ENCODE measurements around the gene HDAC2.
A peak's percentile ranks its signal among the peaks of the same experiment; 100 is the strongest.

Gene HDAC2

DNA sequence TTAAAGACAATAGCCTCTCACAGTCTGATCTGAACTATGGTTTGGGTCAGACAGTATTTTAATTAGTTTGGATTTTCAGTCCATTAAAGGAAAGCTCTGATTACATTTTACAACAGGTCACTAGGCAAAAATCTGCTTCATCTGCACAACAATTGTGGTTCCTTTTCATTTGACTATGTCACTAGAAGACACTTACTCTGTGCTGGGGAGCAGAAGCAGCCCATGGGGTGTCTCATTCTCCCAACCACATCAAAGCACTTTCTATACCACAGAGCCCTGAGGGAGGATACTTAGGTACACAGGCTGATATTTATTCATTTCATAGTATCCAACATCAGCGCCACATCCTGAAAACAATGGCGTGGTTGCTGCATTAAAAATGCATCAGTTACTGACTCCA is 36.6 kb upstream of the HDAC2 start:
- Histone ChIP-seq H3K4me2 (ENCODE audit: low read depth, low read length, poor library complexity, severe bottlenecking) (peak overlapping the region; percentile 27), H3F3A (ENCODE audit: low read depth) (no peaks in the 10 kb centered on the region), H3K9me3 (ENCODE audit: insufficient read depth, low read depth, low read length) (no peaks in the 10 kb centered on the region), H3K79me2 (ENCODE audit: insufficient read depth, low read length) (no peaks in the 10 kb centered on the region), H3K27me3 (ENCODE audit: insufficient read depth, low read length, poor library complexity, severe bottlenecking) (no peaks in the 10 kb centered on the region), H3K9ac (ENCODE audit: low read depth, low read length, poor library complexity, severe bottlenecking) (no peak overlapping the region), H3K36me3 (ENCODE audit: insufficient read depth, low read length) (no peaks in the 10 kb centered on the region), H2AFZ (ENCODE audit: low read length) (no peak overlapping the region), H3K9me2 (replicated peaks; ENCODE audit: low read depth, low read length) (no peaks in the 10 kb centered on the region), H3K4me3 (ENCODE audit: low read length, poor library complexity, severe bottlenecking) (peak overlapping the region; percentile 18), H4K20me1 (ENCODE audit: insufficient read depth, low read length, poor library complexity, severe bottlenecking) (no peaks in the 10 kb centered on the region), H3K4me1 (ENCODE audit: insufficient read depth, low read length, poor library complexity, severe bottlenecking) (peaks cover 6% of the 10 kb centered on the region)
- TF ChIP-seq, protein P1, sequence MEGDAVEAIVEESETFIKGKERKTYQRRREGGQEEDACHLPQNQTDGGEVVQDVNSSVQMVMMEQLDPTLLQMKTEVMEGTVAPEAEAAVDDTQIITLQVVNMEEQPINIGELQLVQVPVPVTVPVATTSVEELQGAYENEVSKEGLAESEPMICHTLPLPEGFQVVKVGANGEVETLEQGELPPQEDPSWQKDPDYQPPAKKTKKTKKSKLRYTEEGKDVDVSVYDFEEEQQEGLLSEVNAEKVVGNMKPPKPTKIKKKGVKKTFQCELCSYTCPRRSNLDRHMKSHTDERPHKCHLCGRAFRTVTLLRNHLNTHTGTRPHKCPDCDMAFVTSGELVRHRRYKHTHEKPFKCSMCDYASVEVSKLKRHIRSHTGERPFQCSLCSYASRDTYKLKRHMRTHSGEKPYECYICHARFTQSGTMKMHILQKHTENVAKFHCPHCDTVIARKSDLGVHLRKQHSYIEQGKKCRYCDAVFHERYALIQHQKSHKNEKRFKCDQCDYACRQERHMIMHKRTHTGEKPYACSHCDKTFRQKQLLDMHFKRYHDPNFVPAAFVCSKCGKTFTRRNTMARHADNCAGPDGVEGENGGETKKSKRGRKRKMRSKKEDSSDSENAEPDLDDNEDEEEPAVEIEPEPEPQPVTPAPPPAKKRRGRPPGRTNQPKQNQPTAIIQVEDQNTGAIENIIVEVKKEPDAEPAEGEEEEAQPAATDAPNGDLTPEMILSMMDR (conservative IDR thresholded peaks at IDR 0.05; ENCODE audit: low read length) = no peak
- no peak for TF ChIP-seq EZH2phosphoT487 (IDR thresholded peaks at IDR 0.05; ENCODE audit: borderline replicate concordance)

DNA sequence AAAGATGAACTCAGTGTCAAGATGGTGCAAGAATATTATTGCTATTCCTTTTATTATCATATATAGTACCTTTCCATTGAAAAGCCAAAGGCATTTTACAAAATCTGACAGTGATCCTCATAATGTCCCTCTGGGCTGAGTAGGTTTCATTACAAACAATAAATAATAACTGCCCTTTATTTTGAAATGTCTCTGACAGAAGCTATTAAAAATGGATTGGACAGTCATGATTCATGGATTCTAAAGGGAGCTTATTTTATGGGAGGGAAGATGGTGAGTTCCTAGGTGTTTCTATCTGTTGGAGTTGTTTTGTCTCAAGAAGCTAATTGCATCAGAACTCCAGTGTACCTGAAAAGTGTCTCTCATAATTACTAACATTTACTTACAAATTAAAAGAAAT is 30.4 kb upstream of the HDAC2 start:
- no peaks in the 10 kb centered on the region for H3F3A ChIP-seq (ENCODE audit: low read depth)
- TF ChIP-seq, protein P1 (conservative IDR thresholded peaks at IDR 0.05; ENCODE audit: low read length) = no peak
- TF ChIP-seq EZH2phosphoT487 (IDR thresholded peaks at IDR 0.05; ENCODE audit: borderline replicate concordance) = no peak
- no peak overlapping the region for H3K4me3 ChIP-seq (ENCODE audit: low read length, poor library complexity, severe bottlenecking)
- H3K9me2 ChIP-seq (replicated peaks; ENCODE audit: low read depth, low read length) = no peaks in the 10 kb centered on the region
- no peaks in the 10 kb centered on the region for H4K20me1 ChIP-seq (ENCODE audit: insufficient read depth, low read length, poor library complexity, severe bottlenecking)
- no peak overlapping the region for H3K4me2 ChIP-seq (ENCODE audit: low read depth, low read length, poor library complexity, severe bottlenecking)
- H3K4me1 ChIP-seq (ENCODE audit: insufficient read depth, low read length, poor library complexity, severe bottlenecking) = no peaks in the 10 kb centered on the region
- no peaks in the 10 kb centered on the region for H3K27me3 ChIP-seq (ENCODE audit: insufficient read depth, low read length, poor library complexity, severe bottlenecking)
- no peaks in the 10 kb centered on the region for H3K36me3 ChIP-seq (ENCODE audit: insufficient read depth, low read length)
- no peak overlapping the region for H3K9ac ChIP-seq (ENCODE audit: low read depth, low read length, poor library complexity, severe bottlenecking)
- no peaks in the 10 kb centered on the region for H3K9me3 ChIP-seq (ENCODE audit: insufficient read depth, low read depth, low read length)
- no peak overlapping the region for H2AFZ ChIP-seq (ENCODE audit: low read length)
- no peaks in the 10 kb centered on the region for H3K79me2 ChIP-seq (ENCODE audit: insufficient read depth, low read length)

DNA sequence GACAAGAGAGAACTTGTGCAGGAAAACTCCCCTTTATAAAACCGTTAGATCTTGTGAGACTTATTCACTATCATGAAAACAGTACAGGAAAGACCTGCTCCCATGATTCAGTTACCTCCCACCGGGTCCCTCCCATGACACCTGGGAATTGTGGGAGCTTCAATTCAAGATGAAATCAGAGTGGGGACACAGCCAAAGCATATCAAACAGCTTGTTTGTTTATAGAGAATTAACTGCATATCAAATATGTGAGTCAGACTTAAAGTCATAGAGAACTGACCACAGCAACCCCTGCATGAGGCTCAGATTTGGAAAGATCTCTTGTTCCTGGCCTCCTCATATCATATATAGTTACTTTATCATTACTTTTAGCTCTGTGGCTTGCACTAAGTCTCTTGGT is 29.1 kb upstream of the HDAC2 start:
- no peak overlapping the region for H3K4me2 ChIP-seq (ENCODE audit: low read depth, low read length, poor library complexity, severe bottlenecking)

More for the DNA sequence above, 29.1 kb upstream of the HDAC2 start:
- Histone ChIP-seq H4K20me1 (ENCODE audit: insufficient read depth, low read length, poor library complexity, severe bottlenecking) (no peaks in the 10 kb centered on the region), H3K4me1 (ENCODE audit: insufficient read depth, low read length, poor library complexity, severe bottlenecking) (peaks cover 2% of the 10 kb centered on the region), H3K4me3 (ENCODE audit: low read length, poor library complexity, severe bottlenecking) (no peak overlapping the region), H3K9ac (ENCODE audit: low read depth, low read length, poor library complexity, severe bottlenecking) (no peak overlapping the region), H2AFZ (ENCODE audit: low read length) (no peak overlapping the region), H3K9me3 (ENCODE audit: insufficient read depth, low read depth, low read length) (no peaks in the 10 kb centered on the region), H3K9me2 (replicated peaks; ENCODE audit: low read depth, low read length) (no peaks in the 10 kb centered on the region), H3K36me3 (ENCODE audit: insufficient read depth, low read length) (no peaks in the 10 kb centered on the region), H3K27me3 (ENCODE audit: insufficient read depth, low read length, poor library complexity, severe bottlenecking) (no peaks in the 10 kb centered on the region), H3K79me2 (ENCODE audit: insufficient read depth, low read length) (no peaks in the 10 kb centered on the region), H3F3A (ENCODE audit: low read depth) (no peaks in the 10 kb centered on the region)
- no peak for TF ChIP-seq EZH2phosphoT487 (IDR thresholded peaks at IDR 0.05; ENCODE audit: borderline replicate concordance)
- TF ChIP-seq, protein P1 (conservative IDR thresholded peaks at IDR 0.05; ENCODE audit: low read length) = no peak

Measured in Loucy (cell line).